CD14-positive monocyte (primary cell): Measurements from ENCODE around the gene INO80B. TPM values are rescaled to one million over a fixed set of nuclear protein-coding genes. Genes with fewer than 3 reads are reported as not detected.

Source experiments
- DNase-seq, 3 donors: peaks; one replicate each; pipeline ENCODE4 v3.0.0-alpha.2; 2011 to 2022
- H2AFZ ChIP-seq: 2 replicates; pipeline ENCODE4 v1.6.0; 2012; ENCODE audit warnings: mild to moderate bottlenecking, low read depth, low read length, inconsistent platforms; ENCODE audit not compliant: insufficient read depth, poor library complexity, severe bottlenecking
- H3K27ac ChIP-seq, 2 donors: 1 replicate in 1 of 2; 2 replicates in 1 of 2; pipeline ENCODE4 v1.5.1; 2012 to 2013; ENCODE audit warnings: low read length in 2 of 2, control low read depth in 1 of 2, inconsistent platforms in 1 of 2, low read depth in 1 of 2, mild to moderate bottlenecking in 1 of 2
- H3K27me3 ChIP-seq, 2 donors: one replicate each; pipeline versions ENCODE4 v1.6.0 to v1.6.1; 2011 to 2013; ENCODE audit warnings: low read length in 2 of 2; ENCODE audit not compliant: control insufficient read depth in 2 of 2, insufficient read depth in 2 of 2
- H3K36me3 ChIP-seq, 2 donors: replicated peaks in 1 of 2; 1 replicate in 1 of 2; 2 replicates in 1 of 2; pipeline versions ENCODE4 v1.5.1 to v1.6.1; 2012 to 2013; ENCODE audit warnings: low read length in 2 of 2, control low read depth in 1 of 2, inconsistent platforms in 1 of 2, mild to moderate bottlenecking in 1 of 2; ENCODE audit not compliant: insufficient read depth in 2 of 2, control insufficient read depth in 1 of 2
- H3K4me1 ChIP-seq, 2 donors: 1 replicate in 1 of 2; 2 replicates in 1 of 2; pipeline versions ENCODE4 v1.5.1 to v1.6.1; 2012 to 2013; ENCODE audit warnings: low read length in 2 of 2, control low read depth in 1 of 2, inconsistent platforms in 1 of 2, mild to moderate bottlenecking in 1 of 2, moderate library complexity in 1 of 2; ENCODE audit not compliant: insufficient read depth in 2 of 2, control insufficient read depth in 1 of 2
- H3K4me2 ChIP-seq: replicated peaks from 2 replicates; pipeline ENCODE3; 2012; ENCODE audit warnings: low read length, moderate library complexity, mild to moderate bottlenecking; ENCODE audit not compliant: poor library complexity, severe bottlenecking; ENCODE audit errors: extremely low read depth
- H3K4me3 ChIP-seq, 3 experiments: fragments of 200-600 bp in 1 of 3; sonication (generic) in 1 of 3; replicated peaks in 1 of 3; 1 replicate in 2 of 3; 2 replicates in 1 of 3; pipeline ENCODE4 v1.5.1; 2011 to 2013; ENCODE audit warnings: low read length in 3 of 3, mild to moderate bottlenecking in 3 of 3, control low read depth in 2 of 3, low read depth in 2 of 3, inconsistent platforms in 1 of 3, moderate library complexity in 1 of 3
- H3K79me2 ChIP-seq: 2 replicates; pipeline ENCODE4 v1.6.0; 2012; ENCODE audit warnings: mild to moderate bottlenecking, control low read depth, inconsistent platforms, low read length, moderate library complexity; ENCODE audit not compliant: insufficient read depth
- H3K9ac ChIP-seq: 2 replicates; pipeline ENCODE4 v1.6.0; 2017; ENCODE audit warnings: low read length, mild to moderate bottlenecking; ENCODE audit not compliant: insufficient read depth, poor library complexity, severe bottlenecking
- H3K9me3 ChIP-seq, 2 donors: replicated peaks in 1 of 2; 1 replicate in 1 of 2; 2 replicates in 1 of 2; pipeline versions ENCODE4 v1.5.1 to v1.6.1; 2012 to 2013; ENCODE audit warnings: low read length in 2 of 2, control low read depth in 1 of 2; ENCODE audit not compliant: control insufficient read depth in 1 of 2, insufficient read depth in 1 of 2
- H4K20me1 ChIP-seq: 2 replicates; pipeline ENCODE4 v1.6.0; 2012; ENCODE audit warnings: mild to moderate bottlenecking, low read length, control low read depth, moderate library complexity; ENCODE audit not compliant: insufficient read depth
- H3K27ac Mint-ChIP-seq, 7 donors: one replicate each; pipeline ENCODE4 v1.8.0; 2020; ENCODE audit warnings: mild to moderate bottlenecking in 7 of 7, mixed read lengths in 7 of 7, moderate library complexity in 6 of 7, inconsistent platforms in 2 of 7
- H3K27me3 Mint-ChIP-seq, 3 donors: one replicate each; pipeline ENCODE4 v1.8.0; 2021 to 2022; ENCODE audit warnings: low read depth in 3 of 3, mild to moderate bottlenecking in 3 of 3, mixed read lengths in 3 of 3, moderate library complexity in 3 of 3, inconsistent platforms in 1 of 3
- H3K36me3 Mint-ChIP-seq, 2 donors: one replicate each; pipeline ENCODE4 v1.8.0; 2020; ENCODE audit warnings: mixed read lengths in 2 of 2, inconsistent platforms in 1 of 2, mild to moderate bottlenecking in 1 of 2
- H3K4me1 Mint-ChIP-seq: one replicate; pipeline ENCODE4 v1.8.0; 2020; ENCODE audit warnings: mild to moderate bottlenecking, mixed read lengths
- H3K4me3 Mint-ChIP-seq, 2 donors: one replicate each; pipeline ENCODE4 v1.8.0; 2020; ENCODE audit warnings: mild to moderate bottlenecking in 2 of 2, mixed read lengths in 2 of 2, moderate library complexity in 1 of 2
- H3K9me3 Mint-ChIP-seq, 7 donors: one replicate each; pipeline ENCODE4 v1.8.0; 2020 to 2022; ENCODE audit warnings: mixed read lengths in 7 of 7, mild to moderate bottlenecking in 6 of 7, moderate library complexity in 6 of 7, inconsistent platforms in 2 of 7
- WGBS: methylation state at CpG from one replicate; pipeline ENCODE4 v1.1.5; 2013; ENCODE audit warnings: missing lambda C conversion rate; ENCODE audit not compliant: insufficient coverage; 5-methylcytosine and 5-hydroxymethylcytosine counted together
- intact Hi-C, 2 donors: fragments of 100-400 bp; cut with micrococcal nuclease; formaldehyde crosslinking; loops; one replicate each; pipeline versions ENCODE4 v1.15.0 to v1.15.1; 2023
- polyA plus RNA-seq, 3 donors: library from polyadenylated mRNA; depleted of rRNA in 1 of 3; unstranded in 2 of 3; stranded (reverse) in 1 of 3; fragments of 300-500 nt in 2 of 3; fragments of >200 nt in 1 of 3; fragmentation: Illumina TruSeq in 2 of 3; gene quantifications; 1 replicate in 2 of 3; 2 replicates in 1 of 3; pipeline ENCODE4 v1.2.3, GENCODE V29; 2012 to 2021
- TF ChIP-seq, protein P1 (sequence below): fragments of 200-600 bp; IDR thresholded peaks from one replicate; pipeline ENCODE4 v1.8.0; 2022; ENCODE audit warnings: antibody characterized with exemption, mild to moderate bottlenecking

Gene INO80B
- polyA plus RNA-seq, 3 donors: 4.8 to 48.7 (median 4.8) TPM

DNA sequence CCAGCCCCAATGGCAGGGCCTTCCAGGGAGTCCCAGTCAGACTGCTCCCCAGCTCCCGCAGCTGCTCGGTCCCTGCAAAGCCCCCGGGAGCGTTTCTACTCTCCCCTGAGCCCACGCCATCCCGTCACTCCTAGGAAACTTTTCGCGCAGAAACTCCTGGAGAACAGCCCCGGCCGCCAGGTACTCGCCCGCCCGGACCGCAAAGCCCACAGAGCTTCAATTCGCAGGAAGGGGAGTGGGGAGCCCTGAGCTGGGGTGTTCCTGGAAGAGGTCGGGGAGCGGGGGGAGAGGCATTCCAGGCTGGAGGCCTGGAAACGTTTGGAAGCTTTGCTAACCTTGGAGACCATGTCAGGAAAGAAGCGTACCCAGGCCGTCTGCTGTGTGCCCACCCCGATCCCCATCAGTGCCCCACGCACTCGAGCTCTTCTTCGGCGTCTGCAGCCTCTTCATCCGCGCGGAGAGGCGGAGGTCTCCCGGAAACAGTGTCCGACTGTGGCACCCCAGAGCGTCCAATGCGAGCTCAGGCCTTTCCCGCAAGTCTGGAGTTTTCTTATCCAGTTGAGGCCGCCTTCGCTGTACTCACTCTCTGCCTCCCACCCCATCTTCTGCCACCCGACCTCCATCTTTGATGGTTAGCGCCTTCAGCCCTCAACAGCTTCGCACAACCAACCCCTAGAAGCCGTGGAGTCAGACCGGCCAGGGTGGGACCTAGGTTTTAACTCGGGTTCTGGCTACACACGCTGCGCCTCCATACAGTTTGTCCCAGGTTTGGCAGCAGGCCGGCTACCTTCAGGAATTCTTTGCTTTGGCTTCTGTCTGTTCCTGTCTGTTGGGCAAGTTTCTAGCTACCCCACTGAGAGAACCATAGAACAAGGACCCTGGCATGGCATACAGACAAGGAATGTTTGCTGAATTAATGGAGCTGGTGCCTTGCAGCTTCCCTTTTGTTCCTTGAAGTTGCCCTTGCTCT, 48.9 kb downstream of the INO80B start:
- 52% methylated on average over 45 of the region's 45 CpGs for WGBS
- H2AFZ ChIP-seq: peak overlapping the region; percentile 92
- peaks cover 0 to 11% of the 10 kb centered on the region in 2 donors for H3K9me3 ChIP-seq
- Mint-ChIP-seq H3K4me1 (peaks cover 69% of the 10 kb centered on the region), H3K27ac (peak overlapping the region; percentile 78 to 94 (median 88)), H3K27me3 (peaks cover 42 to 57% (median 46%) of the 10 kb centered on the region in 3 donors), H3K36me3 (peaks cover 42 to 47% of the 10 kb centered on the region in 2 donors), H3K4me3 (peak overlapping the region; percentile 88 to 96), H3K9me3 (peaks cover 0 to 15% (median 6%) of the 10 kb centered on the region in 7 donors)
- H3K4me3 ChIP-seq: peak overlapping the region; percentile 39 to 85 (median 77)
- TF ChIP-seq, protein P1, sequence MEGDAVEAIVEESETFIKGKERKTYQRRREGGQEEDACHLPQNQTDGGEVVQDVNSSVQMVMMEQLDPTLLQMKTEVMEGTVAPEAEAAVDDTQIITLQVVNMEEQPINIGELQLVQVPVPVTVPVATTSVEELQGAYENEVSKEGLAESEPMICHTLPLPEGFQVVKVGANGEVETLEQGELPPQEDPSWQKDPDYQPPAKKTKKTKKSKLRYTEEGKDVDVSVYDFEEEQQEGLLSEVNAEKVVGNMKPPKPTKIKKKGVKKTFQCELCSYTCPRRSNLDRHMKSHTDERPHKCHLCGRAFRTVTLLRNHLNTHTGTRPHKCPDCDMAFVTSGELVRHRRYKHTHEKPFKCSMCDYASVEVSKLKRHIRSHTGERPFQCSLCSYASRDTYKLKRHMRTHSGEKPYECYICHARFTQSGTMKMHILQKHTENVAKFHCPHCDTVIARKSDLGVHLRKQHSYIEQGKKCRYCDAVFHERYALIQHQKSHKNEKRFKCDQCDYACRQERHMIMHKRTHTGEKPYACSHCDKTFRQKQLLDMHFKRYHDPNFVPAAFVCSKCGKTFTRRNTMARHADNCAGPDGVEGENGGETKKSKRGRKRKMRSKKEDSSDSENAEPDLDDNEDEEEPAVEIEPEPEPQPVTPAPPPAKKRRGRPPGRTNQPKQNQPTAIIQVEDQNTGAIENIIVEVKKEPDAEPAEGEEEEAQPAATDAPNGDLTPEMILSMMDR: no peak
- DNase-seq: no peak
- no peaks in the 10 kb centered on the region for H3K36me3 ChIP-seq
- H4K20me1 ChIP-seq: no peaks in the 10 kb centered on the region
- H3K4me1 ChIP-seq: peaks cover 69 to 75% of the 10 kb centered on the region in 2 donors
- H3K27me3 ChIP-seq: peaks cover 32 to 47% of the 10 kb centered on the region in 2 donors
- peaks cover 28% of the 10 kb centered on the region for H3K79me2 ChIP-seq
- peak overlapping the region; percentile 88 for H3K4me2 ChIP-seq
- H3K9ac ChIP-seq: peak overlapping the region; percentile 75
- intact Hi-C loops: no loop called here
- peak overlapping the region; percentile 74 to 89 for H3K27ac ChIP-seq

DNA sequence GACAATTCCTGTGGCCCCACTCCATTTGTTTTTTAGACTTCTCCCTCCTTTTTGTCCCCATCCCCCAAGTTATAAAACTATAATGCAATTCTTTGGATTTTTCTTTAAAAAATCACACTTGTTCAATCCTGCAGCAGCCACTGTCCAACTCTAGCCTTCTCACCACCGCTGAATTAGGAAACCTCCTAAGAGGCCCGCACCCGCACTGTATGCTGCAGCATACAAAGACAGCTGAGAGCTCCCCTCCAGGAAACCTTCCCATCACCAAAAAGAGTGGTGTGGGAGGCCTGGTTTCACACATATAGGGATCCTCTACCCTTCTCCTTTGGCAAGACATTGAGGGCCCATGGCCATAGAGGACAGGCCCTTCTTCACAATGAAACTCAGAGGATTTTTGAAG, 49.7 kb downstream of the INO80B start:
- no peak overlapping the region for H3K9ac ChIP-seq
- Mint-ChIP-seq H3K4me3 (peak overlapping the region; percentile 59 to 96), H3K36me3 (peaks cover 37 to 46% of the 10 kb centered on the region in 2 donors), H3K27ac (peak overlapping the region; percentile 25 to 94 (median 79)), H3K9me3 (peaks cover 0 to 10% (median 4%) of the 10 kb centered on the region in 7 donors), H3K4me1 (peaks cover 63% of the 10 kb centered on the region), H3K27me3 (peaks cover 40 to 57% (median 44%) of the 10 kb centered on the region in 3 donors)
- no CpG with 5 or more reads among the region's 3 CpGs for WGBS
- no peaks in the 10 kb centered on the region for H4K20me1 ChIP-seq
- TF ChIP-seq, protein P1: no peak
- peaks cover 25 to 46% of the 10 kb centered on the region in 2 donors for H3K27me3 ChIP-seq
- no peak overlapping the region for H2AFZ ChIP-seq
- peaks cover 61 to 67% of the 10 kb centered on the region in 2 donors for H3K4me1 ChIP-seq
- intact Hi-C loops: no loop called here
- no peak overlapping the region for H3K27ac ChIP-seq
- H3K4me2 ChIP-seq: peak overlapping the region; percentile 96
- peaks cover 28% of the 10 kb centered on the region for H3K79me2 ChIP-seq
- H3K9me3 ChIP-seq: peaks cover 0 to 7% of the 10 kb centered on the region in 2 donors
- DNase-seq: no peak
- H3K4me3 ChIP-seq: peak overlapping the region in 1 of 3 experiments; percentile 85
- no peaks in the 10 kb centered on the region for H3K36me3 ChIP-seq
